ENCODE data around the gene ZBTB16.
A peak's percentile ranks its signal among the peaks of the same experiment; 100 is the strongest.

ZBTB16 gene

GRCh38 chr11:114213622-114214021 is 154.1 kb downstream of the ZBTB16 start:
- no peaks in the 10 kb centered on the region for H3K36me3 ChIP-seq (ENCODE audit: insufficient read depth, low read length)
- TF ChIP-seq POLR2AphosphoS5 (IDR thresholded peaks at IDR 0.05; ENCODE audit: borderline replicate concordance, low read depth, low read length) (no peak), EZH2 (IDR thresholded peaks at IDR 0.05) (no peak), FOXP2 (optimal IDR thresholded peaks at IDR 0.05; ENCODE audit: control extremely low read depth, extremely low read length, insufficient read depth) (no peak)
- no peak overlapping the region for H3K4me3 ChIP-seq
- DNase-seq (ENCODE audit: low read depth, low spot score) = no peak
- no peaks in the 10 kb centered on the region for H3K9me3 ChIP-seq (ENCODE audit: low read depth, low read length)
- no peak overlapping the region for H3K9ac ChIP-seq (ENCODE audit: insufficient read length)
- H3K27ac ChIP-seq = no peak overlapping the region

DNA sequence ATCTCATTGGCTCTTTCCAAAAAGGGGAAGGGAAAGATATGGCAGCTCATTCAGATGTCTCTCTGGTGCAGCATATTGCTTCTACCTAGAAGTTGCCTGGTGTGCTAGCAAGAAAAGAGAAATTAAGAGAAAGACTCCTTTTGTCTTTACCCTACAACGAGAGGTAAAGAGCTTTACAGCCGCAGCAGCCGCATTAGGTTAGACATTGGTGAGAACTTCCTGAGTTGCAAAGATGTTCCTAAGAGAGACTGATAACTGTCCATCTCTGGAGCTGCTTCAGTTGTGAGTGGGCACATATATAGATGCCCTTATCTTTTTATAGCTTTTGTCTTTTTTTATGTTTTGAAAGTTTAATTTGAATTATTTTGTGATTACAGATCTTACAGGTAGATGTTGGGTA is 155.9 kb downstream of the ZBTB16 start:
- Histone ChIP-seq H3K4me3 (no peak overlapping the region), H3K36me3 (ENCODE audit: insufficient read depth, low read length) (no peaks in the 10 kb centered on the region), H3K27ac (no peak overlapping the region), H3K9me3 (ENCODE audit: low read depth, low read length) (no peaks in the 10 kb centered on the region), H3K9ac (ENCODE audit: insufficient read length) (no peak overlapping the region)
- no peak for DNase-seq (ENCODE audit: low read depth, low spot score)
- TF ChIP-seq POLR2AphosphoS5 (IDR thresholded peaks at IDR 0.05; ENCODE audit: borderline replicate concordance, low read depth, low read length) = no peak
- no peak for TF ChIP-seq FOXP2 (optimal IDR thresholded peaks at IDR 0.05; ENCODE audit: control extremely low read depth, extremely low read length, insufficient read depth)
- no peak for TF ChIP-seq EZH2 (IDR thresholded peaks at IDR 0.05)

DNA sequence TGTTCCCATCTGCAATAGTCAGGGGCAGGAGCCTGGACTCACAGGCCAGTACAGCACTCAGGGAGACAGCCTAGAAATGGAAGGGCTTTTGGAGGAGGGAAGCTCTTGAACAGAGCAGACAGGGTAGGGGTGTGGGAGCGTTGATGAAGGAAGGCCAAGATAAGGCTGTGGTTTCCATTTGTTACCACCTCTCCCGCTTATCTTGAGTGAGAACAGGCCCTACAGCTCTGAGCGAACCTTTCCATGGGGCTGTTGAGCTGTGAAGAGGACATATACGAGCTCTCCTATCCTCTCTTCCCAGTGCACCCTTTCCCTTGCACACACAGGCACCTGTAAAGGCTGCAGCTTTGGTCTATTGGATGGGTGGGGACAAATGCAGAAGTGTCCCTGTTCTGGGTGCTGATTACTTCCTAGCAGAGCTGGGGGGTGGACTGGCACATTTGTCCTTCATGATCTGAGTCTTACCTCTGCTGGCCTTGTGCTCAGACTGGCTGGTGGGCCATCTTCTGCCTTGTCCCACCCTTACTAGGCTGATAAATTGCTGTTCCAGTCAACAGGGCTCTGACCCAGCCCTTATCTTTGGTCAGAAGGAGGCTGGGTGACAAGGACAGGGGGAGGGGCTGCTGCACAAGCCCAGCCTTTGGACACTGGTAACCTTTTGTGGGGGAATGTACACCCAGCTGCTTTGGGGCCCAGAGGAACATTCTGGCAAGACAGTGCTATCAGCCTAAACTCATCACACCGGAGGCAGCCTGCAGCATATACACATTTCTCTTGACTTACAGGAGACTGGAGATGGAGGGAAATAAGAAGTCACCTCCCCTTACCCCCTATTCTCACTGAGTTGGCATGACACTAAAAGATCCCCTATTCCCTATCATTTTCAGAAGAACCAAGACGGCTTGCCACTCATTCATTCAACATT is 156.6 kb downstream of the ZBTB16 start:
- H3K4me3 ChIP-seq = no peak overlapping the region
- no peak overlapping the region for H3K9ac ChIP-seq (ENCODE audit: insufficient read length)
- no peak for DNase-seq (ENCODE audit: low read depth, low spot score)
- TF ChIP-seq EZH2 (IDR thresholded peaks at IDR 0.05) = no peak
- TF ChIP-seq FOXP2 (optimal IDR thresholded peaks at IDR 0.05; ENCODE audit: control extremely low read depth, extremely low read length, insufficient read depth) = no peak
- no peak for TF ChIP-seq POLR2AphosphoS5 (IDR thresholded peaks at IDR 0.05; ENCODE audit: borderline replicate concordance, low read depth, low read length)
- H3K36me3 ChIP-seq (ENCODE audit: insufficient read depth, low read length) = no peaks in the 10 kb centered on the region
- H3K27ac ChIP-seq = no peak overlapping the region
- no peaks in the 10 kb centered on the region for H3K9me3 ChIP-seq (ENCODE audit: low read depth, low read length)

GRCh38 chr11:114216796-114217180 is 157.3 kb downstream of the ZBTB16 start:
- Histone ChIP-seq H3K27ac (no peak overlapping the region), H3K36me3 (ENCODE audit: insufficient read depth, low read length) (no peaks in the 10 kb centered on the region), H3K4me3 (no peak overlapping the region), H3K9me3 (ENCODE audit: low read depth, low read length) (no peaks in the 10 kb centered on the region), H3K9ac (ENCODE audit: insufficient read length) (no peak overlapping the region)
- TF ChIP-seq EZH2 (IDR thresholded peaks at IDR 0.05) (no peak), FOXP2 (optimal IDR thresholded peaks at IDR 0.05; ENCODE audit: control extremely low read depth, extremely low read length, insufficient read depth) (no peak), POLR2AphosphoS5 (IDR thresholded peaks at IDR 0.05; ENCODE audit: borderline replicate concordance, low read depth, low read length) (no peak)
- DNase-seq (ENCODE audit: low read depth, low spot score) = no peak

DNA sequence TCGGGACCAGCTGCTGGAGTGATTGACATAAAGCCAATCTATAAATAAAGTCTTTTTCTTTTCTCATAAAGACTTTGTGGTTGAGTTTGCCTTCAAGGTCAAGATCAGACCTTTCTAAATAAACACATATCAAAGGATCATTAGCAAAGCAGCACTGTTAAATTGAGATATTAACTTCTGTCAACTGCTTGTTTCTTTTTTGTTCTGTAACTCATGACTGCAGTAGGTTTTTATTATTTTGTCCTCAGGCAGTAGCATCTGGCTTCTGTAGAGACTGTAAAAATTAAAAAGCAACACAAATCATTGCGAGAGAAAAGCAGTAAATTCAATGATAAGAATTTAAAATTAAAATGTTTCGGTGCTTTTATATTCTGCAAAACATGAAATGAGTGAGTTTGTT is 159.0 kb downstream of the ZBTB16 start:
- no peak overlapping the region for H3K9ac ChIP-seq (ENCODE audit: insufficient read length)
- no peak overlapping the region for H3K27ac ChIP-seq
- H3K36me3 ChIP-seq (ENCODE audit: insufficient read depth, low read length) = no peaks in the 10 kb centered on the region
- no peak for DNase-seq (ENCODE audit: low read depth, low spot score)
- H3K9me3 ChIP-seq (ENCODE audit: low read depth, low read length) = no peaks in the 10 kb centered on the region
- H3K4me3 ChIP-seq = no peak overlapping the region
- TF ChIP-seq FOXP2 (optimal IDR thresholded peaks at IDR 0.05; ENCODE audit: control extremely low read depth, extremely low read length, insufficient read depth) (no peak), POLR2AphosphoS5 (IDR thresholded peaks at IDR 0.05; ENCODE audit: borderline replicate concordance, low read depth, low read length) (peak; percentile 26; the same call in 1 of the 2 replicates)

DNA sequence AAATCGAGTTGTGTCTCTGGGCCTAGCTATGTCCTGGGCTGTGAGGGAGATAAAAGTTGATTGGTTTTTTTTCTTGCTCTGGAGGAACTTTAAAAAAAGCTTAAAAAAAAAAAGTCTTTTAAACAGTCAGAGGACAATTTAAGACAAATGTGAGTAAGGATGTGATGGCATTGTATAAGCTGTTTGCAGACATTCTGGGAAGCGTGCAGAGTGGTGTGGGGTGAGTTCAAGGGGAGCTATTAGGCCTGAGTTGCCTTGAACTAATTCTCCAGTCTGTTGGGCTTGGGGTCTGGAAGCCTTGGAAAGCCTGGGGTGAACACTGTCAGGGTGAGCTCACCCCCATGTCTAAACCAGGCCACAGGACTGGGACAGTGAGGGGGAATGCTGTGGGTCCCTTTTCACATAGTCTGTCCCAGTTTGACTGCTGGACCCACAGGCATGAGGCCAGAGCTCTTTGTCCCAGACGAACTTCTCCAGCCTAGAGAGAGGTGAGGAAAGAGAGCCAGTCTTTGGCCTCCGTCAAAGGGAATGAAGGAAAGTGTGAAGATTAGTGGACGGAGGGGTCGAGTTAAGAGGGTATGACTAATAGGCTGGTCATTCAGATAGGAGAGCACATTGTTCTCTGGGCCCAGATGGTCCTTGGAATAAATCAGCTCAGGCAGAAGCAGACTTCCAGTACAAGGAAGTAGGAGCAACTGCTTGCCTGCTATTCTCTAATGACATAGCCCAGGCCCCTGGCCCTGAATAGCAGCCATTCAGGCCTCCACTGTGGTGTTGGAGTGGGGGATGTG is 160.2 kb downstream of the ZBTB16 start:
- no peak overlapping the region for H3K27ac ChIP-seq
- no peaks in the 10 kb centered on the region for H3K9me3 ChIP-seq (ENCODE audit: low read depth, low read length)
- no peaks in the 10 kb centered on the region for H3K36me3 ChIP-seq (ENCODE audit: insufficient read depth, low read length)
- H3K9ac ChIP-seq (ENCODE audit: insufficient read length) = no peak overlapping the region
- no peak for DNase-seq (ENCODE audit: low read depth, low spot score)
- H3K4me3 ChIP-seq = no peak overlapping the region
- no peak for TF ChIP-seq EZH2 (IDR thresholded peaks at IDR 0.05)
- no peak for TF ChIP-seq POLR2AphosphoS5 (IDR thresholded peaks at IDR 0.05; ENCODE audit: borderline replicate concordance, low read depth, low read length)
- TF ChIP-seq FOXP2 (optimal IDR thresholded peaks at IDR 0.05; ENCODE audit: control extremely low read depth, extremely low read length, insufficient read depth) = no peak

DNA sequence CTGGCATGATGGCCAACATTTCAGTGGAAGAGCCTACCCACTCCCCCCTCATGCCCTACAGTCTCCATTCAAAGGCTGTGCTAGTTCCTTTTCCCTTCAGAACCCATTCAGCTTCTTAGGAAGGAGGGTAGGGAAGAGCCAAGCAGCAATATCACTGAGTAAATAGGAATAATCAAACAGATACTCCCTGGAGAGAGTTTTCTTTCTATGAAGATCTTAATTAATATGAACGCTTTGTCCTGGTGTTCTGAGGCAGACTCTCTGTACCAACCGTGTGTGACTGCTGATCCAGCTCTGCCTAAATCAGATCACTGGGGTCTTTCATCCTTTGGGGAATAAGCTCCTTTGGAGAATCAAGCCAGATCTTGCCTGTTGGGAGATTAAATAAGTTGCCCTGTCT is 161.5 kb downstream of the ZBTB16 start:
- Histone ChIP-seq H3K9me3 (ENCODE audit: low read depth, low read length) (no peaks in the 10 kb centered on the region), H3K9ac (ENCODE audit: insufficient read length) (no peak overlapping the region), H3K4me3 (no peak overlapping the region), H3K36me3 (ENCODE audit: insufficient read depth, low read length) (no peaks in the 10 kb centered on the region), H3K27ac (no peak overlapping the region)
- no peak for TF ChIP-seq FOXP2 (optimal IDR thresholded peaks at IDR 0.05; ENCODE audit: control extremely low read depth, extremely low read length, insufficient read depth)
- no peak for TF ChIP-seq POLR2AphosphoS5 (IDR thresholded peaks at IDR 0.05; ENCODE audit: borderline replicate concordance, low read depth, low read length)
- TF ChIP-seq EZH2 (IDR thresholded peaks at IDR 0.05) = no peak
- no peak for DNase-seq (ENCODE audit: low read depth, low spot score)

DNA sequence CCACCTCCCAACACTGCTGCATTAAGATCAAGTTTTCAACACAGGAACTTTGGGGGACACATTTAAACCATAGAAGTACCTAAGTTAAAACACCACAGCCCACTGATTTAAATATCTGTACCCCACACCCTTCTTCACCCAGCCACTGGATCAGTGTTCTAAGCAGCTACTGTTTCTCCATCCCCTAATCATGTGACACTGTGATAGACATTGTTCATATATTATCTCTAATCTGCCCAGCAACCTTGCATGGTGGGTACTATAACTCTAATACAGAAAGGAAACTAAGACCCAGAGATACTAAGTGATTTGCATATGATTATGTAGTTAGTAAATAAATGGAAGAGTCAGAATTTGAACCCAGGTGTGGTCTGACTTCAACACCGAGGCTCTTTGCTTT is 166.2 kb downstream of the ZBTB16 start:
- no peak overlapping the region for H3K27ac ChIP-seq
- TF ChIP-seq POLR2AphosphoS5 (IDR thresholded peaks at IDR 0.05; ENCODE audit: borderline replicate concordance, low read depth, low read length) = no peak
- no peak for TF ChIP-seq FOXP2 (optimal IDR thresholded peaks at IDR 0.05; ENCODE audit: control extremely low read depth, extremely low read length, insufficient read depth)
- no peak for TF ChIP-seq EZH2 (IDR thresholded peaks at IDR 0.05)
- H3K36me3 ChIP-seq (ENCODE audit: insufficient read depth, low read length) = no peaks in the 10 kb centered on the region
- no peak overlapping the region for H3K9ac ChIP-seq (ENCODE audit: insufficient read length)
- no peak for DNase-seq (ENCODE audit: low read depth, low spot score)
- no peak overlapping the region for H3K4me3 ChIP-seq
- no peaks in the 10 kb centered on the region for H3K9me3 ChIP-seq (ENCODE audit: low read depth, low read length)
